ENCODE results near the gene SEMA3C. TPM values are rescaled to one million over a fixed set of nuclear protein-coding genes. Genes with fewer than 3 reads are reported as not detected.

SEMA3C gene
- 71.7 TPM for total RNA-seq
- long read RNA-seq, full-length matches to known transcripts = 57 of 85 reads
- long read RNA-seq, partial matches to known transcripts = 15 of 85 reads
- long read RNA-seq, other reads (novel, unspliced or antisense) = 13 of 85 reads

DNA sequence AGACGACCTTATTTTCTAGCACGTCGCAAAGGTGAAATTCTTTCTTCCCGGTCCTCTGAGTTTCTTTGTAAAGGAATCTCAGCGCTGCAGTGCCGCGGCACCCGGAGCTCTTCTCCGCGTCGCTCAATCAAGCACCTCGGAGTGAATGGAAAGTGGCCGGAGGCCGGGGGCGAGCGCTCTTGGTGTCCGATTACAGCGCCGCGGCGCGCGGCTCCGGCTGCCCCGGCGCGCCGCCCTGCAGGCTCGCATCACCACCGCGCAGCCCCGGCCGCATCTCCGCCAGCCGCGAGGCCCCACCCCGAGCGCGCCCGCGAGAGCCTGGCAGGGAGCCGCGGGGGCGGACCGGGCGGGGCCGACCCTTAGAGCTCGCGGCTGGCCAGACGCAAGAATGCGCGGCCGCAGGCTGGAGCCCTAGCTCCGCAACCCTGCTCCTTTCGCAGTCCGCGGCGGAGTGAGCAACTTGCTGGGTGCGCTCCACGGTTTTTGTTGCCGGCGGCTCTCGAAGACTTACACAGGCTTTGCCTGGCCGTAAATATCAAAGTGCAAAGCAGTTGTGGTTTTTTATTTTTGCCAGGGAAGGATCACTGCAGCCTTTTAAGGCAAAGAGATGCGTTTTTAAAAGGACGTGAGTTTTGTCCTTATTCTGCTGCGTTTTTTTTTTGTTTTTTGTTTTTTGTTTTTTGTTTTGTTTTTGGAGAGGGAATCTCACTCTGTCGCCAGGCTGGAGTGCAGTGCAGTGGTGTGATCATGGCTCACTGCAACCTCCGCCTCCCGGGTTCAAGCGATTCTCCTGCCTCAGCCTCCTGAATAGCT, at the start of gene SEMA3C:
Gene SEMA3C (minus strand): TSS at position 143 of the 813 bp plus-strand sequence. CDS start 2,270 bp downstream, outside the sequence.
- DNase-seq (peak; percentile 97), ATAC-seq (peak; percentile 98)
- intact Hi-C loops (cut with micrococcal nuclease) = no loop called here

DNA sequence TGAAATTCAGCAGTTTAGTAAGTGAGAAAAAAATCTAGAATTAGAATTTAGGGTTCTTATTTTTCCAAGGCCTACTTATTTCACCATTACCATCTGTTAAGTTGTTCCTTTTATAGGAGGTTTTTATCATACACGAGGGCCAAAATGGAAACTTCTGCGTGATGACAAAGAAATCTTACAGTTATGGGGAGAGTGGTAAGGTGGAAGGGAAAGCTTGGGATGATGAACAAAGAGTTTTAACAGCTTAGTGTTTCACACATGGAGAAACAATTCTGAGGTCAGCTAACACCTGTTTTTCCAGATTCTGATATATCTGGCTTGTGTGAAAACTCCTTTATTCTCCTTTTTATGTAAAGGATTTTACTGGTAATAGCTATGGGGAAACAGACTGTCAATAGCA, 49.8 kb upstream of the SEMA3C start:
- intact Hi-C loops (cut with micrococcal nuclease) = no loop called here
- no peak for ATAC-seq

DNA sequence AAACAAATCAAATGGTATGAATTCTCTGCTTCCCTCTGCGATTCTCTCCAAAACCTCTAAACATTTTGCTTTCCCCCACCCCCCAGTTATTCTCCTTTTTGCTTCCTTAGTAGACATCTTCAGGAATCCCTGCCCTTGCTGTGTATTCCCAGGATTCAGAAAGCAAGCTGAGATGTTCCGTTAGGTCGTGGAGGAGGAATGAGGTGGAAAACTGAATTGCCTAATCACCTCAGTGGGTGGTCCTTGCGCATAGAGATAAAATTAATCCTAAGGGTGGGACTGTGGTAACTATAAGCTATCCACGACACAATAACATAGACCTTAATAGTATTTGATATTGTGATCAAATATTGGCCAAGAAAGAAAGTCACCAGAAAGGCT, 49.1 kb upstream of the SEMA3C start:
- no peak for DNase-seq
- intact Hi-C loops (cut with micrococcal nuclease) = no loop called here
- no peak for ATAC-seq

More for the DNA sequence above, 49.8 kb upstream of the SEMA3C start:
- DNase-seq = no peak

DNA sequence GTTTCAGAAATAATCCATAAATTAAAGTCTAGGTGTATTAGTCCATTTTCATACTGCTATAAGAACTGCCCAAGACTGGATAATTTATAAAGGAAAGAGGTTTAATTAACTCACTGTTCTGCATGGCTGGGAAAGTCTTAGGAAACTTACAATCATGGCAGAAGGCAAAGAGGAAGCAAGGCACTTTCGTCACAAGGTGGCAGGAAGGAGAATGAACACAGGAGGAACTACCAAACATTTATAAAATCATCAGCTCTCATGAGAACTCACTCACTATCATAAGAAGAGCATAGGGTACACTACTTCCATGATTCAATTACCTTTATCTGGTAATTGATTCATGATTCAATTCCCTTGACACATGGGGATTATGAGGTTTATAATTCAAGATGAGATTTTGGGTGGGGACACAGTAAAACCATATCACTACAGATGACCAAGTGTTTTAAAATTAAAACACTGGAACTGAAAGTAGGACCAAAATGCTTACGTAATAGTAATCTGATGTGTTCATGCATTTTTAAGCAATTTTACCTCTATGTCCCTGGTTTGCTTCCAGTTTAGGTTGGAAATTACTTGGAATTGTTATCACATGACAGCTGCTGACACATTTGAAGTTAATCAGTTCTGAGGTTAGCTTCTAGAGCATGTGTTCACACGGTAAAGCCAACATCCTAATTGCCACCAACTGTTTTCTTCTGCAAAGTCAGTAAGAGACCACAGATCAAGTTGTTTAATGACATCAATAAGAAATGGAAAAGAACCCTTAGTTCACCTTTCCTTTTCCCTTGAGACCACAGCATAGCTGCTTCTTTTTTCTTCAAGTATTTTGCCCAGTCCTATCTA, 48.4 kb upstream of the SEMA3C start:
- intact Hi-C loops (cut with micrococcal nuclease) = no loop called here
- ATAC-seq (no peak), DNase-seq (no peak)

DNA sequence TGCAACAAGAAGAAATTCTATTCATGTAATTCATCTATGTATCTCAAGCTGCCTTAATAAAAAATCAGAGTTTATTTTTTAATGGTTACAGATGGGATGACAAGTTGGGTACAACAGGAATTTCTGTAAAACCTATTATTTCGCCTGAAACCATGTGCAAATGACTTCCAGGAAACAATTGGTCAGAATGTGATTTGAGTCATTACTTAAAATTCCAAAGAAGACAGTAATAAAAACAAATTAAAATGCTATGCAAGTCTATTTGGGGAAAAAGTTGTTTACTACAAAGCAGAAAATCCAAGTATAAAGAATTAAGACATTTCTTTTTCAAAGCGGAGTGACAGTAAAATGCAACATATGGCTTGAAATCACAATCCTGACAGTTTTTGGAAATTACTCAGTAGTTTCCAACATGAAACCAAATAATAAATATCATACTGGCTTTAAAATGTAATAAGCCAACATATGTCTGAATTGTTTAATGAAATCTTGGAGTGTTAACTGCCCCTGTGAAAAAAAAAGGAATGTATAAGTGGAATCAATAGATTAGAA, 41.5 kb upstream of the SEMA3C start:
- intact Hi-C loops (cut with micrococcal nuclease) = no loop called here
- ATAC-seq = no peak

DNA sequence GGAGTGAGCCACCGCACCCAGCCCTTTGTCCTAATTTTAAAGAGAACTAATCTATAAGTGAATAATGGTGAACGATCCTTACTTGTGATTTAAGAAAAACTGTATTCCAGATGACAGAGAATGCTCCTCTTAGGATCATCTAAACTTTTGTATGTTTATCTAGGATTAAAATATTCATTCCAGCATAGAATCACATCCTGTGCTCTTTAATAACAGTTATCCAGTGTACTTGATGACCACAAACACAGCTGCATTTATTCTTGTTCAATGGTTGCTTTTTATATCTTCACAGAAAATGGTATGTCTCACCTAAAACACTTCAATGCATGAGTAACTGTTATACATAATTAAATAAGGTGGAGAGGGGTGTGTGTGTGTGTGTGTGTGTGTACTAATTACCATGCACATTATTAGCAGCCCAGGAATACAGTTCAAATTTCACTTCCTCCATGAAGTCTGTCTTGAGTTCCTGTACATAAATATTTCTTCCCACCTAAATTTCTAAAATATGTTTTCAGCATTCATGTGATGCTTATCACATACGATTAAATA, 38.5 kb upstream of the SEMA3C start:
- ATAC-seq (no peak), DNase-seq (no peak)
- intact Hi-C loops (cut with micrococcal nuclease) = no loop called here

More for the DNA sequence above, 41.5 kb upstream of the SEMA3C start:
- no peak for DNase-seq

DNA sequence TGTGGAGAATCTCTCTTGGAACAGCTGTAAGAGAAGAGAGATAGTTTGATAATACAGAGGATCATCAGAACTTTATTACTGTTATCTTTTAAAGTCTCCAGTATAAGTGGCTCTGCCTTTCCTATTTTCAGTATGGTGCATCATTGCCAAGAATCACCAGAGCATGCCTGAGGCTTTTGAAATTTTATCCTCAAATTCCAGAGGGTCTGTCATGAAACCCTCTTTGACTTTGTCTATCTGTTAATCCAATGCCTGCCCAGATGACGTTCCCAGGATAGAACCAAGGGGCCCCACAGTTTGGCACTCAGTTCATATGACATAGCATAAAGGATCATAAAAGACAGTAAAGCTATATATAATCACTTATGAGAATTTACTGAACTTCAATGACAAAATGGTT, 35.3 kb upstream of the SEMA3C start:
- no peak for ATAC-seq
- intact Hi-C loops (cut with micrococcal nuclease) = no loop called here
- no peak for DNase-seq

DNA sequence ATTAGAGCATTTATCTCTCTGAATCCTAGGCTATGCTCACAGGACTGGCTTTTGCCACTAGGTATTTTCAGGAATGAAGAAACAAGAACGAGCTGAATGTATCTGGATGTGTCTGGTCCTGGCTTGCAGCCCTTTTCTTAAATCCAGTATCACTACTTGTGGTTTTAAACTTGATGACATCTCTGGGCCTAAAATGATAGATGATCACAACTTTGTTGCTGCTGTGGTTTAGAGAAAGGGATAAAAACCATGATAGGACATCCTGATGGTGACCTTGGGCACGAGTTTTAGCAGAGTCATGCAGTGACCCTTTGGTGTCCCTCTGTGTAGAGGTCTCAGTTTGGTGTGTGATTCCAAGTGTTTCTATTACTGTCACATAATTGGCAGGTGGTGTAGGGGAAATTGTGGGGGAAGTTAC, 31.7 kb upstream of the SEMA3C start:
- intact Hi-C loops (cut with micrococcal nuclease) = no loop called here
- DNase-seq (no peak), ATAC-seq (peak; percentile 99)

DNA sequence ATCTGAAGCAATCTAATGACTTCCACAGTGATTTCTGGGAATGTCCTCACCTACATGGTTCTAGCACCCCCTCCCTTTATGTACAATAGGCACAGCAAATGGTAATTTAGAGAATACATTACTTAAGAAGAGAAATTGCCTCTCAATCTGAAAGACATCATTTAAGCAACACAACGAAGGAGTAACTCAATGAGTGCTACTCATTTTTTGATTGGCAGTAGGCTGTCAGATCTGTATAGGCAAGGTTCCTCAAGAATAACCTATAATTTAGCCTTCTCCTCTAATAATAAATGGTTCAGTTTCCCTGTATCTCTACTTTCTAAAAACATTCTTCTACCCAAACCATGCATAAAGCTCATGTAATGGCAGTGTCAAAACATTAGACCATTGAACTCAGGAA, 30.6 kb upstream of the SEMA3C start:
- intact Hi-C loops (cut with micrococcal nuclease) = no loop called here
- DNase-seq = no peak
- no peak for ATAC-seq

DNA sequence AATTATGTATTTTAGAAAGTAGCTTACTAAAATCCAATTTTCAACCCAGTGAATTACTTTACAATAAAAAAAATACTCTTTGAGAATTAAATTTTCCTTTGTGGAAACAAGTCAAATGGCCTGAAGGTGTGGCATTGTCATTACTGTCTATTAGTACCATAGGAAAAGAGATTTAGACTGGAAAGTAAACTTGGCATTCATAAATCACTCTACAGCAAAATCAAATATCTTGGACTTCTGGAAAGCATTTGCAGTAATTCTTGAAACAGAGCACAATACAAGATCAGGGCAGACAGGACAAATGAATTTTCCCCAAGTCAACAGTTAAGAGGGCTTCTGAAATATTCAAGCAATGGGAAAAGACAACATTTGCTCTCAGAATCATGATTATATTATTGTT, 28.0 kb upstream of the SEMA3C start:
- intact Hi-C loops (cut with micrococcal nuclease) = no loop called here
- no peak for DNase-seq
- ATAC-seq = no peak

DNA sequence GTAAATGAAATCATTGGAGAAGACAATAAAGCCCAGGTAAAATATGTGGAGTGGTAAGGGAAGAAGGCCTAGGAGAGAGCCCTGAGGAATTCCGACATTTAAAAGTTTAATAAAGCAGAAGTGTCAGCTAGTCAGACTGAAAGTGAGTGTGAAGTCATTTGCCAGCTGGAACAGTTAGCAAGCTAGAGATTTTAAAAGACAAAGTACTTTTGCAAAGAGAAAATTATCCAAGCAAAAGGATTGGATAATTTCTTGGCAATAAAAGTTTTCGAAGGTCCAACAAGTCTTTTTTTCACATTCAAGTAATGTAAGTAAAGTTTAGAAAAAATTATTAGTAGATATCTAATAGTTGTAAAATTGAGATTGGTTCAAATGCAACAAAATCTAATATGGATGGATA, 27.1 kb upstream of the SEMA3C start:
- intact Hi-C loops (cut with micrococcal nuclease) = no loop called here
- ATAC-seq = no peak
- DNase-seq = no peak

DNA sequence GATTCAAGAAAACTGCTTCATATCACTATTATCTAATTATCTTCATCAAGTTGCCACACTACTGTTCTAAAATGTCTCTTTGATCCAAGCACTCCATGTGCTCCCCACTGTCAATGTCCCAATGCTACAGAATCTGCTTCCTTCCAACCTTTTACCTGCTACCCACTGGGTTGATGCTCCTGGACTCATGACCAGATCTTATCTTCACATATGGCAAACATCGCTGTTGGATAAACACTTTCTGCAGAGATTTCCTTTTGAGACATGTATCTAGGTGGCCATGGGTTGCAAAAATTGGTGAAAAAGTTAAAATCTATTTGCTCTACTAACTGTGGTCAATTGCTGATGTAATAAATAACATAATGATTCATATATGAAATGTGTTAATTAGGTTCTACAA, 24.5 kb upstream of the SEMA3C start:
- ATAC-seq (no peak), DNase-seq (no peak)
- intact Hi-C loops (cut with micrococcal nuclease) = no loop called here

DNA sequence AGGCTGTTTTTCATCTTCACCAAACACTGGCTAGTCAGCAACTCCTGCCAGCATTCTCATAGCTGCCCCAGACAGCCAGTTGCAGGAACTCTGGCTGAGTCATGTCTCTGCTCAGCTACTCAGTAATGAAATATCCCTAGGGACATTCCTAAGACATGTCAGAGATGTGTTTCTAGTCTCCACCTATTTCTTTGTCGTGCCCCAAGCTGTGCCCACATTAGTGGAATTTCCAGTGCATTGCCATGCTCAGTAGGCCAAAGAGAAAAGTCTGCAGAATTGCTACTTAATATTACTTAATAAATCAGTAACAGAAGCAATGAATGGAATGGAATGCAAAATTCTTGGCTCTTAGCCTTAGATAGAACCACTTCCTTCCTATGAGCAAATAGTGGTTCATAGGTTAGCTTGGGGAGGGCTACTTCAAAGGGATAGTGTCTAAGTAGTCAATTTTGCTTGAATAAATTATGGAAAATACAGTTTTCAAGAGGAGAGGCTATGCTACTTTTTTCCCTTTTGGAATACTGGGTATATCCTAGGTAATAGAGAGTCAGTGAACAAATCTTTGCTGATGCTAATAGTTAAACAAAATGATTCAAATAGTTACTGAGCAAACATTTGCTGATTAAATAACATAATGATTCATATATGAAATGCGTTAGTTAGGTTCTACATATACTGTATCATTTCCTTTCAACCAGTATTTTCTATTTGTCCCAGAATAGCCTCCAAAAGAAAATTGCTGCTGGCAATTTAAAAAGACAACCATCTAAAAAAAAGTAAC, 23.6 kb upstream of the SEMA3C start:
- peak; percentile 53 for DNase-seq
- intact Hi-C loops (cut with micrococcal nuclease) = no loop called here
- ATAC-seq = peak; percentile 97

DNA sequence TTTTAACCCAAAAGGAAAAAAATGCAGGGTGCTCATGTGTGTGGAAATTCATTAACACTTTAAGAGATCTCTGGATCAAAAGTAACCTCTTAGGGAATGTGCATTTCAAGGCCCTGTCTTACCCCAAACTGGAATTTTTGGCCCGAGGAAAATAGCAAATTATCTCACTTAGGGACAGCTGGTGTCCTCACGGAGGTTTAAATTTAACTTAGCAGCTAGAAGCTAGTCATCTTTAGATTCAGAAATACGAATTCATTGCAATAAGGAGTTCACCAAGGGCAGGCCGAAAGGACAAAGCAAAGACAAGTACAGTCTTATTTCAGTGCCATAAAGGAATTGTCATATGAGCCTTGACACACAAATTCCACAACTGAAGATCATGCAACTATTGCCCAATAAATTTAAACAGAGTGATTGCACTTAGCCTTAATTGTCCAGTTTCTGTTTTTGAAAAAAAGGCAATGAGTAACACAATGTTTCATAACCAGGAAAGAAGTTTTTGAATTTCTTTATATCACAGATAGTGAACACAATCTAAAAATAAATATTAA, 22.4 kb upstream of the SEMA3C start:
- ATAC-seq = peak; percentile 72
- DNase-seq = no peak
- intact Hi-C loops (cut with micrococcal nuclease) = no loop called here

DNA sequence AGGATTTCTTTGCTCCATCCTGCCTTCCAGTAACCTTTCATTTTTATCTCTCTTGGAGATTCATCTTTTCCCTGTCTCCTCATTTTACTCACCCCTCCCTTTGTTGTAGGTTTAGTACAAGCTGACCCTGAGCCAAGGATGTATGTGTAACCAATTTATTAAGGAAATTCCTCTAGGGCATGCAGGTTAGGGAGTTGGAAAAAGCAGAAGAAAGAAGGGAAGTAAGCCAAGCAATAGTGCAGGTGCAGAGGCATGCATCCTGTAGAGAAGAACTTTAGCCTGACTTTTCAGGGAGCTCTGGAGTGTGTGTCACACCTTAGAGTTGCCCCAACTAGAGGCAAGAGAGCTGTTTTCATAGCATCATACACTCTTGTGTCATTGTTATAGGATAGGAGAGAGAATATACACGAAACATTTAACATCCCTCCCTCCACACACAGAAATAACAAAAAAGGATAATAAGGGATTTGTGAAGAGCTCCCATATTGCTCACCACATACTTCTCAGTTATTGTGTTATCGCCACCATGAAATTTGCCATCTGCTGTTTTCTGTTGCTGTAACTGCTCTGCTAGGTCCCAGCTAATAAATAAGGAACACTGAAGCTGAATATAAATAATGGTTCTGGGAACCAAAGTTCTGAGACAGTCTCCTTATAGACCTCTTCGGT, 21.8 kb upstream of the SEMA3C start:
- DNase-seq (no peak), ATAC-seq (no peak)
- intact Hi-C loops (cut with micrococcal nuclease) = no loop called here

DNA sequence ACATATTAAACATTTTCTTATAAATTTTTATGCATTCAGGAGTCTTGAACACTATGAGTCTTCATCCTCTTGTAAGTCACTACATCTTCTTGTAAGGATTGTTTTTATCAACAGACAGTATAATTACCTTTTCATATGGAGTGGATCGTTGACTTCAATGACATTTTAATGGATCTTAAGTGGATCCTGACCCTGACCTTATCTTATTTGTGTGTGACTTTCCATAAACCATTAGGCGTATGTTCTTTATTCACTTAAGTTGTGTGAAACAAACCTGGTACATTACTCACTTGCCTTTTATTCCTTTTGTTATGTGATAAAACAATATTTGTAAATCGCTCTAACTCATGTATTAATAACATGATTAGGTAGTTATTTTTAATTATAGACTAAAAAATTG, 18.5 kb upstream of the SEMA3C start:
- ATAC-seq (no peak), DNase-seq (no peak)
- intact Hi-C loops (cut with micrococcal nuclease) = no loop called here

DNA sequence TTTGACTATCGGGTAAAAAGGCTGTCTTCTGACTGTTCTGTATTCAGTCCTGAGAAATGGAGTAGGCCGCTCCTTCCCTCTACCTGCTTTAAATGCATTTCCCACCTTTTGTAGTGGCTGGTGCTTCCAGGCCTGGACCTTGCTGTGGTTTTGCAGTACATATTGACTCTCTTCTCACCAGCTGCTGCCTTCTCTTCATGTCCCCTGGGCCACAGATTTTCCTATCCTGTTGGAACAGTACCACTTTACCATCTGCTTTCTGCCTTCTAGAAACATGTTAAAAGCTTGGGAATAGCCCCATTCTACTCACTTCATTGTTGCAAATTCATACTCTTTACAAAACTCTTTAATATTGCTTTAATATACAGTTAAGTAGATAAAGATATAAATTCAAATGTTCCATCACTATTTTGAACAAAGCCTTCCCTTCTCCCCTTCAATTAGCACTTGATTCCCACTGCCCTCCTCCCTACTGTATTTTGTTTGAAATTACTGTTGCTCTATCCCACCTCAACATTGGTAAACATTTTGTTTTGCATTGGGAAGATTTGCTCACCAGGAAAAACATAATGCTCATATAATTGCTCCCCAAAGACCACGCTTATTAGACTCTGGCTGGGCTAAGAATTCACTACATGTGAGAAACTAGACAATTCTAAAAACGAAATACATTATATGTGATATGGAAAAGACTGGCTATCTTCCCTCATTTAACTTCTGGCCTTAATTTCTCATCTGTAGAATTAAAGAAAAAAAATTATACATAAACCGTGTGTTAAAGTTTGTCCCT, 17.3 kb upstream of the SEMA3C start:
- intact Hi-C loops (cut with micrococcal nuclease) = no loop called here
- no peak for DNase-seq
- no peak for ATAC-seq
